Mesenchymal stem cell (in vitro differentiated cells and primary cell): ENCODE results near the gene MAP6D1.

ENCODE experiments used
- DNase-seq: peaks from one replicate; pipeline ENCODE4 v3.0.0-alpha.2; 2013
- H2AFZ ChIP-seq: one replicate; pipeline ENCODE4 v1.6.1; 2013; ENCODE audit warnings: low read depth, mild to moderate bottlenecking, control low read depth, inconsistent platforms, low read length, moderate library complexity
- H2AK5ac ChIP-seq: 2 replicates; pipeline ENCODE4 v1.6.1; 2013; ENCODE audit warnings: low read length, moderate library complexity, mild to moderate bottlenecking, inconsistent platforms; ENCODE audit not compliant: severe bottlenecking
- H2BK120ac ChIP-seq: one replicate; pipeline ENCODE4 v1.6.1; 2013; ENCODE audit warnings: low read depth, mild to moderate bottlenecking, inconsistent platforms, low read length, moderate library complexity
- H2BK12ac ChIP-seq, 2 experiments: one replicate each; pipeline ENCODE4 v1.6.1; 2013; ENCODE audit warnings: inconsistent platforms in 2 of 2, low read length in 2 of 2, mild to moderate bottlenecking in 2 of 2, moderate library complexity in 2 of 2, control low read depth in 1 of 2
- H2BK15ac ChIP-seq: one replicate; pipeline ENCODE4 v1.6.1; 2013; ENCODE audit warnings: mild to moderate bottlenecking, low read depth, inconsistent platforms; ENCODE audit not compliant: poor library complexity, severe bottlenecking
- H2BK5ac ChIP-seq: 2 replicates; pipeline ENCODE4 v1.6.1; 2013; ENCODE audit warnings: low read depth, mild to moderate bottlenecking, low read length, control low read depth, inconsistent platforms; ENCODE audit not compliant: poor library complexity, severe bottlenecking
- H3K14ac ChIP-seq, 2 experiments: one replicate each; pipeline ENCODE4 v1.6.1; 2013; ENCODE audit warnings: inconsistent platforms in 2 of 2, low read length in 2 of 2, control low read depth in 1 of 2, mild to moderate bottlenecking in 1 of 2, moderate library complexity in 1 of 2
- H3K18ac ChIP-seq, 2 experiments: one replicate each; pipeline ENCODE4 v1.6.1; 2013; ENCODE audit warnings: inconsistent platforms in 2 of 2, low read length in 2 of 2, control low read depth in 1 of 2, low read depth in 1 of 2, mild to moderate bottlenecking in 1 of 2
- H3K23ac ChIP-seq, 2 experiments: one replicate each; pipeline ENCODE4 v1.6.1; 2013; ENCODE audit warnings: inconsistent platforms in 2 of 2, low read length in 2 of 2, mild to moderate bottlenecking in 2 of 2, moderate library complexity in 2 of 2, control low read depth in 1 of 2
- H3K27ac ChIP-seq: 2 replicates; pipeline ENCODE4 v1.5.1; 2013; ENCODE audit warnings: mild to moderate bottlenecking, moderate library complexity, low read length, control low read depth, inconsistent platforms; ENCODE audit not compliant: poor library complexity, severe bottlenecking
- H3K27me3 ChIP-seq, 2 experiments: 2 replicates each; pipeline versions ENCODE4 v1.6.1 to v1.7.0; 2013; ENCODE audit warnings: low read length in 2 of 2, mild to moderate bottlenecking in 2 of 2, moderate library complexity in 2 of 2, control low read depth in 1 of 2, inconsistent platforms in 1 of 2; ENCODE audit not compliant: control insufficient read depth in 1 of 2, insufficient read depth in 1 of 2
- H3K36me3 ChIP-seq, 2 experiments: 2 replicates each; pipeline versions ENCODE4 v1.6.1 to v1.7.0; 2013; ENCODE audit warnings: low read length in 2 of 2, control low read depth in 1 of 2, inconsistent platforms in 1 of 2, low read depth in 1 of 2, mild to moderate bottlenecking in 1 of 2; ENCODE audit not compliant: insufficient read depth in 2 of 2, control insufficient read depth in 1 of 2
- H3K4ac ChIP-seq, 2 experiments: one replicate each; pipeline ENCODE4 v1.6.1; 2013; ENCODE audit warnings: inconsistent platforms in 2 of 2, low read length in 2 of 2, mild to moderate bottlenecking in 2 of 2, moderate library complexity in 2 of 2, control low read depth in 1 of 2, low read depth in 1 of 2
- H3K4me1 ChIP-seq: 2 replicates; pipeline ENCODE4 v1.6.1; 2013; ENCODE audit warnings: low read depth, low read length, control low read depth; ENCODE audit not compliant: control insufficient read depth, insufficient read depth
- H3K4me2 ChIP-seq: 2 replicates; pipeline ENCODE4 v1.6.1; 2013; ENCODE audit warnings: low read length, mild to moderate bottlenecking, inconsistent platforms; ENCODE audit not compliant: poor library complexity, severe bottlenecking
- H3K4me3 ChIP-seq, 2 experiments: 2 replicates each; pipeline versions ENCODE4 v1.5.1 to v1.7.0; 2013; ENCODE audit warnings: low read length in 2 of 2, mild to moderate bottlenecking in 2 of 2, control low read depth in 1 of 2, low read depth in 1 of 2; ENCODE audit not compliant: insufficient read depth in 1 of 2
- H3K79me1 ChIP-seq: replicated peaks from 2 replicates; pipeline ENCODE4 v1.6.1; 2013; ENCODE audit warnings: mild to moderate bottlenecking, control low read depth, low read length, inconsistent platforms; ENCODE audit not compliant: poor library complexity, severe bottlenecking
- H3K9ac ChIP-seq: 2 replicates; pipeline ENCODE4 v1.7.0; 2013; ENCODE audit warnings: mild to moderate bottlenecking, low read length, moderate library complexity
- H3K9me3 ChIP-seq: 2 replicates; pipeline ENCODE4 v1.7.0; 2013; ENCODE audit warnings: mild to moderate bottlenecking, low read length; ENCODE audit not compliant: control insufficient read depth
- H4K8ac ChIP-seq: one replicate; pipeline ENCODE4 v1.6.1; 2013; ENCODE audit warnings: inconsistent platforms, mild to moderate bottlenecking, low read length, moderate library complexity
- H4K91ac ChIP-seq: one replicate; pipeline ENCODE4 v1.6.1; 2013; ENCODE audit warnings: mild to moderate bottlenecking, low read length, inconsistent platforms
- WGBS: methylation state at CpG from one replicate; pipeline ENCODE4 v1.1.7; 2013; ENCODE audit warnings: mixed read lengths; 5-methylcytosine and 5-hydroxymethylcytosine counted together

MAP6D1 gene

DNA sequence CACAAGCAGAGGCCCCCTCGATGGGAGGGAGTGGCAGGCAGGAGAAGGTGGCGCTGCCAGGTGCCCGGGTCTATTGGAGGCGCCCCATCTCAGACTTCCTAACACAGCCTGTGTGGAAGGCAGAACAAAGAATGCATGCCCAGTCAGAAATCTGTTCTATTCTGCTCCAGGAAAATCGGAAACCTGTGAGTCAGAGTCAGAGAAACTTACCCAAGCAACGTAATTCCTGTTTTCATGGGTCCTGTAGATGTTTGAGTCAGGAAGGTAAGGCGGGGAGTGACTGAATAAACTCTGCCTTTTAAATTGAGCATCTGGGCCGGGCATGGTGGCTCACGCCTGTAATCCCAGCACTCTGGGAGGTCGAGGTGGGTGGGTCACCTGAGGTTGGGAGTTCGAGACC, 13.7 kb downstream of the MAP6D1 start:
- H2BK12ac ChIP-seq: no peak overlapping the region
- no peak overlapping the region for H3K14ac ChIP-seq
- no peak overlapping the region for H3K18ac ChIP-seq
- H3K9ac ChIP-seq: no peak overlapping the region
- no peak overlapping the region for H3K4ac ChIP-seq
- no peaks in the 10 kb centered on the region for H3K9me3 ChIP-seq
- no peak overlapping the region for H3K27ac ChIP-seq
- no peak for DNase-seq
- no peaks in the 10 kb centered on the region for H3K27me3 ChIP-seq
- H2AFZ ChIP-seq: no peak overlapping the region
- no peak overlapping the region for H3K4me3 ChIP-seq
- H3K4me2 ChIP-seq: no peak overlapping the region
- whole genome bisulfite sequencing: 91% methylated on average over 11 of the region's 11 CpGs
- H3K79me1 ChIP-seq: peaks cover 14% of the 10 kb centered on the region
- peaks cover 4% of the 10 kb centered on the region for H3K4me1 ChIP-seq
- H2BK5ac ChIP-seq: no peak overlapping the region
- no peak overlapping the region for H2AK5ac ChIP-seq
- no peak overlapping the region for H3K23ac ChIP-seq
- peaks cover 62% of the 10 kb centered on the region in 2 experiments for H3K36me3 ChIP-seq
- H4K91ac ChIP-seq: no peak overlapping the region
- H4K8ac ChIP-seq: no peak overlapping the region
- no peak overlapping the region for H2BK15ac ChIP-seq
- no peak overlapping the region for H2BK120ac ChIP-seq

DNA sequence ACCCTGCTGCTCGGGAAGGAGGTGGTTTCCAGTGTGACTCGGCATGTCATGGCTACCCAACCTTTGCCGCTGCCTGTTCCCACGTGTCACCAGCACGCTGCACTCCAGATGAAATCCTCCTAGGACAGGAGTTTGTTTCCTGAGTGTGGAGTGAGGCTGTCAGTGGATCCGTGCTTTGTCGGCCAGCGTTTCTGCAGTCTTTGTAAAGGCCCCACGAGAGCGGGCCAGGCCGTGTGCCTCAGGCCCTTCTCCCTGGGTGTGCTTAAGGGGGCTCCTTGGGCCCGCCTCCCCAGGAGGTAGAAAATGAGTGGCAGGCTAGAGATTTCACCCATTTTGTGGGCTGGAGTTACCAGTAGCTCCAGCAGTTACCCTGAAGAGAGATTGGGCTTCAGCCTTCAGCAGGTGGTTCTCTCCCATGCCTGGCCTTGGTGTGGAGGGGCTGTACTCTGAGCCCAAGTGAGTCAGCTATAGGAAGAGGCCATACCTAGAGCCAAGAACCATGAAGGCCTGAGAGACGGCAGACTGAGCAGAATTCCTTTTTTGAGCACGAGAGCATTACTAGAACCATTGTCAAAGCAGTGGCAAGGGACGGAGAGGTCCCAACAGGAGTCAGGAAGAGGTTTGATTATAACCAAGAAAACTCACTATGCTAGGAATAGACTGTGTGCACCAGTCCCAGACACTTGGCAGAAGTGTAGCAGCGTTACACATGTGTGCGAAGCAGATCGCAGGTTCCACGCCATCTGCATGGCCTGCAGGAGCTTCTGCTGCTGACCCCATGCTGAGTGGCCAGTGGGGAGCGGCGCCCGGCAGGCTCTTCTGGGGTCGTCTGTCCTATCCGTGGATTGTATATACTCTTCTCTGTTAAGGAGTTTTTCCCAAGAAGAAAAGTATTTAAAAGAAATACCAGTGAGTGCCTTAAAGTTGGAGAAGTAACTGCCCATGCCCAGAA, 14.5 kb downstream of the MAP6D1 start:
- Histone ChIP-seq H3K4me2 (no peak overlapping the region), H3K4ac (no peak overlapping the region), H3K4me3 (no peak overlapping the region), H3K9me3 (no peaks in the 10 kb centered on the region), H3K9ac (no peak overlapping the region), H2BK120ac (no peak overlapping the region), H4K91ac (no peak overlapping the region), H3K18ac (no peak overlapping the region), H3K27ac (no peak overlapping the region), H3K79me1 (peaks cover 15% of the 10 kb centered on the region), H3K27me3 (no peaks in the 10 kb centered on the region), H2AFZ (no peak overlapping the region), H2AK5ac (no peak overlapping the region), H2BK5ac (no peak overlapping the region), H3K36me3 (peaks cover 59 to 69% of the 10 kb centered on the region in 2 experiments), H3K14ac (no peak overlapping the region), H3K23ac (no peak overlapping the region), H3K4me1 (peaks cover 4% of the 10 kb centered on the region), H2BK12ac (no peak overlapping the region), H2BK15ac (no peak overlapping the region), H4K8ac (no peak overlapping the region)
- WGBS: 96% methylated on average over 24 of the region's 24 CpGs
- no peak for DNase-seq

DNA sequence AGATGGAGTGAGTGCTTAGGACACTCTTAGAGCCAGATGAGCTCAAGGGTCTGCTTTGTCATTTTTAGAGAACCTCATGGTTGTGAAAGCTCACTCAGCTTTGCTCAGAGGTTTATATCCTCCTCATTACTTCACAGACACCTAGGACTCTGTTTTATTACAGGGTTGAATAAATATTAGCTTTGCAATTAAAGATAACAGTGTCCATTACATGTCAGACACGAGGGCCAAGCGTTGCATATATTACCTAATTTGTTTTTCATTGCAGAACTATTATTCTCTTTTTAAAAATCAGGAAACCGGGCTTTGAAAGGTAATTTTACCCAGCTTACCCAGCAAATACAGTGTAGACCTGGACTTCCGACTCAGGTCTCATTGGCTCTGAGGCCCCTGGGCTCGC, 16.1 kb downstream of the MAP6D1 start:
- H2BK15ac ChIP-seq: no peak overlapping the region
- no peak overlapping the region for H3K4me2 ChIP-seq
- no peak overlapping the region for H3K27ac ChIP-seq
- H3K18ac ChIP-seq: no peak overlapping the region
- no peak overlapping the region for H3K23ac ChIP-seq
- no peak overlapping the region for H2AK5ac ChIP-seq
- H3K36me3 ChIP-seq: peaks cover 64 to 84% of the 10 kb centered on the region in 2 experiments
- no peak overlapping the region for H3K4ac ChIP-seq
- no peak overlapping the region for H3K4me3 ChIP-seq
- no peaks in the 10 kb centered on the region for H3K9me3 ChIP-seq
- no peak overlapping the region for H3K9ac ChIP-seq
- H2BK5ac ChIP-seq: no peak overlapping the region
- no peaks in the 10 kb centered on the region for H3K4me1 ChIP-seq
- no peak overlapping the region for H4K8ac ChIP-seq
- no peak overlapping the region for H2BK120ac ChIP-seq
- no peak overlapping the region for H2AFZ ChIP-seq
- no peak overlapping the region for H3K14ac ChIP-seq
- H4K91ac ChIP-seq: no peak overlapping the region
- no peaks in the 10 kb centered on the region for H3K27me3 ChIP-seq
- 94% methylated on average over 5 of the region's 5 CpGs for WGBS
- H3K79me1 ChIP-seq: peaks cover 16% of the 10 kb centered on the region
- DNase-seq: no peak
- no peak overlapping the region for H2BK12ac ChIP-seq

DNA sequence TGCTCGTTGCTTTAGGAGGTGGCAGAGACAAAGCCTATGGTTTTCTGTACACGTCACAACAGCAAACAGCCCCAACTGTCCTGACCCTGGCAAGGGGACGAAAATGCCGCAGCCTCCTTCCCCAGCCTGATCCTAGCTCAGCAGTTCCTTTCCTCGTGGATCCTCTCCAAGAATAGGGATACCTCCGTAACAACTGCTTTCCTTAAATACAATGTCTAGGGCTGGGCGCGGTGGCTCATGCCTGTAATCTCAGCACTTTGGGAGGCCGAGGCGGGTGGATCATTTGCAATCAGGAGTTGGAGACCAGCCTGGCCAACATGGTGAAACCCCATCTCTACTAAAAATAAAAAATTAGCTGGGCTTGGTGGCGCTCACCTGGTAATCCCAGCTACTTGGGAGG, 17.0 kb downstream of the MAP6D1 start:
- Histone ChIP-seq H4K8ac (no peak overlapping the region), H3K18ac (no peak overlapping the region), H3K36me3 (peaks cover 68 to 93% of the 10 kb centered on the region in 2 experiments), H2BK5ac (no peak overlapping the region), H3K23ac (no peak overlapping the region), H2BK12ac (no peak overlapping the region), H3K4me1 (no peaks in the 10 kb centered on the region), H3K4me3 (no peak overlapping the region), H3K79me1 (peaks cover 18% of the 10 kb centered on the region), H4K91ac (no peak overlapping the region), H3K4me2 (no peak overlapping the region), H2BK15ac (no peak overlapping the region), H3K4ac (no peak overlapping the region), H3K9me3 (no peaks in the 10 kb centered on the region), H3K27me3 (no peaks in the 10 kb centered on the region), H3K14ac (no peak overlapping the region), H3K9ac (no peak overlapping the region), H3K27ac (no peak overlapping the region), H2AK5ac (no peak overlapping the region), H2BK120ac (no peak overlapping the region), H2AFZ (no peak overlapping the region)
- 98% methylated on average over 11 of the region's 11 CpGs for WGBS
- DNase-seq: no peak
